Neural progenitor cell (in vitro differentiated cells): ENCODE data around the gene HEG1. TPM values are rescaled to one million over a fixed set of nuclear protein-coding genes. Genes with fewer than 3 reads are reported as not detected.
A peak's percentile ranks its signal among the peaks of the same experiment; 100 is the strongest.

Source experiments
- DNase-seq: peaks from one replicate; pipeline ENCODE4 v3.0.0-alpha.2; 2016; ENCODE audit warnings: low spot score
- H2AFZ ChIP-seq: fragments of 200-600 bp; sonication (generic); replicated peaks from 2 replicates; pipeline ENCODE4 v1.6.1; 2016; ENCODE audit warnings: antibody characterized with exemption
- H3F3A ChIP-seq: fragments of 200-600 bp; sonication (generic); 2 replicates; pipeline ENCODE4 v1.6.1; 2016; ENCODE audit warnings: antibody characterized with exemption, low read depth
- H3K27ac ChIP-seq: fragments of 200-600 bp; sonication (generic); 2 replicates; pipeline ENCODE4 v1.5.1; 2016; ENCODE audit warnings: mild to moderate bottlenecking
- H3K27me3 ChIP-seq: fragments of 200-600 bp; sonication (generic); 2 replicates; pipeline ENCODE4 v1.6.1; 2016; ENCODE audit warnings: mild to moderate bottlenecking, moderate library complexity
- H3K36me3 ChIP-seq: fragments of 200-600 bp; sonication (generic); 2 replicates; pipeline ENCODE4 v1.5.1; 2016
- H3K4me1 ChIP-seq: fragments of 200-600 bp; sonication (generic); 2 replicates; pipeline ENCODE4 v1.6.1; 2016; ENCODE audit warnings: mixed run types
- H3K4me2 ChIP-seq: fragments of 200-600 bp; sonication (generic); 2 replicates; pipeline ENCODE4 v1.6.1; 2016
- H3K4me3 ChIP-seq: fragments of 200-600 bp; sonication (generic); 2 replicates; pipeline ENCODE4 v1.5.1; 2016
- H3K79me2 ChIP-seq: fragments of 200-600 bp; sonication (generic); 2 replicates; pipeline ENCODE4 v1.6.1; 2016; ENCODE audit warnings: low read depth
- H3K9ac ChIP-seq: fragments of 200-600 bp; sonication (generic); 2 replicates; pipeline ENCODE4 v1.6.1; 2016
- H3K9me3 ChIP-seq: fragments of 200-600 bp; sonication (generic); 2 replicates; pipeline ENCODE4 v1.5.1; 2016; ENCODE audit warnings: low read depth
- H4K20me1 ChIP-seq: fragments of 200-600 bp; sonication (generic); 2 replicates; pipeline ENCODE4 v1.6.1; 2016; ENCODE audit warnings: low read depth
- H3K27ac Mint-ChIP-seq: 3 replicates; pipeline ENCODE4 v1.8.0; 2021; ENCODE audit warnings: mixed read lengths
- H3K27me3 Mint-ChIP-seq: 2 replicates; pipeline ENCODE4 v1.8.0; 2022; ENCODE audit warnings: low read depth, mild to moderate bottlenecking, inconsistent platforms, moderate library complexity, mixed read lengths; ENCODE audit not compliant: insufficient read depth
- H3K36me3 Mint-ChIP-seq: 3 replicates; pipeline ENCODE4 v1.8.0; 2021; ENCODE audit warnings: mixed read lengths
- H3K4me1 Mint-ChIP-seq: 3 replicates; pipeline ENCODE4 v1.8.0; 2021; ENCODE audit warnings: mixed read lengths
- H3K4me3 Mint-ChIP-seq: 3 replicates; pipeline ENCODE4 v1.8.0; 2021; ENCODE audit warnings: mild to moderate bottlenecking, moderate library complexity, mixed read lengths
- H3K9me3 Mint-ChIP-seq: 3 replicates; pipeline ENCODE4 v1.8.0; 2020; ENCODE audit warnings: mixed read lengths
- EZH2 ChIP-seq: fragments of 200-600 bp; sonication (generic); IDR thresholded peaks from 2 replicates; pipeline ENCODE4 v1.6.1; 2017; ENCODE audit warnings: antibody characterized with exemption, mild to moderate bottlenecking, moderate library complexity
- EZH2phosphoT487 ChIP-seq: fragments of 200-600 bp; sonication (generic); IDR thresholded peaks from 2 replicates; pipeline ENCODE4 v1.6.1; 2017; ENCODE audit warnings: antibody characterized with exemption
- total RNA-seq: library from RNA; depleted of rRNA; stranded (reverse); fragments of >200 nt; gene quantifications from 2 replicates; pipeline ENCODE4 v1.2.3, GENCODE V29; 2015; ENCODE audit warnings: low replicate concordance
- TF ChIP-seq, protein P1 (sequence below): fragments of 200-600 bp; sonication (generic); IDR thresholded peaks from 2 replicates; pipeline ENCODE4 v1.5.1; 2017; ENCODE audit warnings: antibody characterized with exemption, mild to moderate bottlenecking

HEG1 gene
- total RNA-seq, 1 donor from 2014 or later, result 11.4 TPM

DNA sequence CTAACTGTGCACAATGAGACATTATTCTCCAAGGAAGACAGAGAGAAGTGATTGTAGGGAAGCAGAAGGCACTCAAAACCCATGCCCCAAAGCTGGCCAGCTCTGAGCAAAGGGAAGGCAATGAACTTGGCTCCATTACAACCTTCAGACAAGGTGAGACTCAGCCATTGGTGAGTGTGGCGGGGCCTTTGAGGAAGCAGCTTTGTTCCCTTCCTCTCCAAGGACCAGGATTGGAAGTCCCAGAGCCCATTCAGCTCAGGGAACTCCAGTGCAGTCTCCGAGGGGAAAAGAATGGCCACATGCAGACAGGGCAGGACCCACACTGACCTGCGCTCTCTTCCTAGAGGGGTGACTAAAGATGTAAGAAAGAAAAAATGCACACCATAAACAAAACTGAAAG, 23.1 kb downstream of the HEG1 start:
- Mint-ChIP-seq H3K4me1 (peaks cover 18% of the 10 kb centered on the region), H3K27ac (peak overlapping the region; percentile 76), H3K27me3 (peaks cover 7% of the 10 kb centered on the region), H3K36me3 (peaks cover 42% of the 10 kb centered on the region), H3K4me3 (no peak overlapping the region), H3K9me3 (peaks cover 24% of the 10 kb centered on the region)
- peaks cover 7% of the 10 kb centered on the region for H3K36me3 ChIP-seq
- H3K27ac ChIP-seq, result no peak overlapping the region
- DNase-seq, result no peak
- H3K27me3 ChIP-seq, result no peaks in the 10 kb centered on the region
- TF ChIP-seq EZH2phosphoT487 (no peak), EZH2 (no peak)
- TF ChIP-seq, protein P1, sequence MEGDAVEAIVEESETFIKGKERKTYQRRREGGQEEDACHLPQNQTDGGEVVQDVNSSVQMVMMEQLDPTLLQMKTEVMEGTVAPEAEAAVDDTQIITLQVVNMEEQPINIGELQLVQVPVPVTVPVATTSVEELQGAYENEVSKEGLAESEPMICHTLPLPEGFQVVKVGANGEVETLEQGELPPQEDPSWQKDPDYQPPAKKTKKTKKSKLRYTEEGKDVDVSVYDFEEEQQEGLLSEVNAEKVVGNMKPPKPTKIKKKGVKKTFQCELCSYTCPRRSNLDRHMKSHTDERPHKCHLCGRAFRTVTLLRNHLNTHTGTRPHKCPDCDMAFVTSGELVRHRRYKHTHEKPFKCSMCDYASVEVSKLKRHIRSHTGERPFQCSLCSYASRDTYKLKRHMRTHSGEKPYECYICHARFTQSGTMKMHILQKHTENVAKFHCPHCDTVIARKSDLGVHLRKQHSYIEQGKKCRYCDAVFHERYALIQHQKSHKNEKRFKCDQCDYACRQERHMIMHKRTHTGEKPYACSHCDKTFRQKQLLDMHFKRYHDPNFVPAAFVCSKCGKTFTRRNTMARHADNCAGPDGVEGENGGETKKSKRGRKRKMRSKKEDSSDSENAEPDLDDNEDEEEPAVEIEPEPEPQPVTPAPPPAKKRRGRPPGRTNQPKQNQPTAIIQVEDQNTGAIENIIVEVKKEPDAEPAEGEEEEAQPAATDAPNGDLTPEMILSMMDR, result no peak
- H3K9ac ChIP-seq, result no peak overlapping the region
- no peaks in the 10 kb centered on the region for H4K20me1 ChIP-seq
- peaks cover 15% of the 10 kb centered on the region for H3K4me1 ChIP-seq
- no peak overlapping the region for H3K4me2 ChIP-seq
- H3K79me2 ChIP-seq, result peaks cover 8% of the 10 kb centered on the region
- H2AFZ ChIP-seq, result no peak overlapping the region
- H3K4me3 ChIP-seq, result no peak overlapping the region
- peaks cover 16% of the 10 kb centered on the region for H3F3A ChIP-seq
- H3K9me3 ChIP-seq, result peaks cover 6% of the 10 kb centered on the region

DNA sequence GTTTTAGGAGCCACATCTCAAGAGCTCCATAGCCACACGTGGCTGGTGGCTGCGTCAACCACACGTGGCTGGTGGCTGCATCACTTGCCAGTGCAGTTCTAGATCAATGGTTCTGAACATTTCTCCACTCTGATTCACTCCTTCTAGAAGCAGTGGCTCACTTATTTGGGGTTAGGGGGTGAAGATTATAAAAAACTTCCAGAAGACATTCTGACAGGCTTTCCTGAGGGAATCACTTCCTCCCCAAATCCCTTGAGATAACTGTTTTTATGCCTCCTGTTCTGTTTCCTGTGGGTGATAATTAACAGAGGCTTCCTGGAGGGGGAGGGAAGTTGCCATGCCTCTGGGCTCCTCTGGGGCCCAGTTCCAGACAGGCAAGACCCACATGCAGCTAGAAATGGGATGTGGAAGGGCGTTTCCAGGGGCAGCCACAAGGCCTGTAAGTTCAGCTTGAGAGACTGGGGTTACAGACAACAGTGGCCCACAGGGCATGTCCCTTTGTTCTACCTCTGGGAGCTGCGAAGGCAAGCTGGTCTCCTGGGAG, 23.6 kb downstream of the HEG1 start:
- Mint-ChIP-seq H3K4me3 (no peak overlapping the region), H3K27ac (peak overlapping the region; percentile 76), H3K9me3 (peaks cover 23% of the 10 kb centered on the region), H3K36me3 (peaks cover 48% of the 10 kb centered on the region), H3K4me1 (peaks cover 17% of the 10 kb centered on the region), H3K27me3 (peaks cover 7% of the 10 kb centered on the region)
- Histone ChIP-seq H3K79me2 (peaks cover 8% of the 10 kb centered on the region), H3F3A (peaks cover 12% of the 10 kb centered on the region), H4K20me1 (no peaks in the 10 kb centered on the region), H2AFZ (no peak overlapping the region), H3K4me1 (peaks cover 11% of the 10 kb centered on the region), H3K9me3 (peaks cover 6% of the 10 kb centered on the region), H3K4me2 (no peak overlapping the region), H3K36me3 (peaks cover 7% of the 10 kb centered on the region), H3K4me3 (no peak overlapping the region), H3K27me3 (no peaks in the 10 kb centered on the region), H3K9ac (no peak overlapping the region), H3K27ac (no peak overlapping the region)
- no peak for DNase-seq
- no peak for TF ChIP-seq EZH2phosphoT487
- TF ChIP-seq EZH2, result no peak
- TF ChIP-seq, protein P1, result no peak

DNA sequence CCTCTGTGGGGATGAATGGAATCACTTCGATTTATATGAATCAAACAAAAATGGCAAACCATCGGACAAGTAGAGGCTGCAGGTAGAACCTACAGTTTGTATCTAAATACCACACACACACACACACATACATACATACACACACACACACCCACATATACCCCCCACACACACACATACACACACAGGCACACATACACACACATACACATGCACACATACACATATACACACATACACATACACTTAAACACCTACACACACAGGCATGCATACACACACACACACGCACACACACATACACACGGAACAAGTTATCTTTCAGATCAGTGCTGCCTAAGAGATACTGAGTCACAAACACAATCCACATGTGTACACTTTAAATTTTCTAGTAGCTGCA, 24.3 kb downstream of the HEG1 start:
- peak overlapping the region; percentile 3 for H3K4me3 Mint-ChIP-seq
- no peak for DNase-seq
- Histone ChIP-seq H4K20me1 (no peaks in the 10 kb centered on the region), H3F3A (peaks cover 10% of the 10 kb centered on the region), H3K27me3 (no peaks in the 10 kb centered on the region), H3K4me3 (no peak overlapping the region), H3K36me3 (peaks cover 7% of the 10 kb centered on the region), H3K27ac (no peak overlapping the region), H3K4me2 (no peak overlapping the region), H3K79me2 (peaks cover 4% of the 10 kb centered on the region), H3K4me1 (peaks cover 9% of the 10 kb centered on the region), H3K9me3 (peaks cover 6% of the 10 kb centered on the region), H2AFZ (no peak overlapping the region), H3K9ac (no peak overlapping the region)
- no peak for TF ChIP-seq EZH2phosphoT487
- TF ChIP-seq, protein P1, result no peak
- no peak for TF ChIP-seq EZH2
- H3K27me3 Mint-ChIP-seq, result peaks cover 7% of the 10 kb centered on the region
- H3K9me3 Mint-ChIP-seq, result peaks cover 20% of the 10 kb centered on the region
- H3K4me1 Mint-ChIP-seq, result peaks cover 17% of the 10 kb centered on the region
- H3K36me3 Mint-ChIP-seq, result peaks cover 49% of the 10 kb centered on the region
- no peak overlapping the region for H3K27ac Mint-ChIP-seq
